ENCODE measurements around the gene PRM1.

PRM1 gene

DNA sequence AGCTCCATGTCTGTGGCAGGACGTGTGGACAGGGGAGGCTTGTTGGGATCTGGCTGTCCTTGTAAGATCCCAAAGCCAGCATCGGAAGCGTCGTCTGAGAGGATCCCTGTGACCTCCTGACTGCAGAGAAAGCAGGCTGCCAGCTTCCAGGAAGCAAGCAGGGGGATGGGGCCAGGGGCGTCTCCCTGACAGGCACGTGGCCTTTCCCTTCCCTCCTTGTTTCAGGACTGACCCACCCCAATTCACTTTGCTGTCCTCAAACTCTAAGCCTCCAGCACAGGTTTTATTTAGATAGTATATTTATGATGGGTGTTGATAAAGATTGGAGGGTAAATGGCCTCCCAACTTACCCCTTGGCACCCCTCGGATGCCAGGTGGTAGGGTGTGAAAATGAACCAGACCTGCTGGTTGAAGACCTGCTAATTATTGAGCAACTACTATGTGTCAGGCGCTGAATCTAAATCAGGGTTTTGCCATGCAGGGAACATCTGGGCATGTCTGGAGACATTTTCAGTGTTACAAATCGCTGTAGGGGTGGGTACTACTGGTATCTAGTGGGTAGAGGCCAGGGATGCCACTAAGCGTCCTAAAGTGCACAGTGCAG lies 49.7 kb downstream of the PRM1 start:
- H3K9ac ChIP-seq (ENCODE audit: low read length) = no peak overlapping the region
- H3K27me3 ChIP-seq (ENCODE audit: control insufficient read depth, insufficient read depth, low read length) = no peaks in the 10 kb centered on the region
- peaks cover 8% of the 10 kb centered on the region for H3K4me1 ChIP-seq (ENCODE audit: control insufficient read depth, insufficient read depth, low read length)
- no peaks in the 10 kb centered on the region for H3K36me3 ChIP-seq (ENCODE audit: control insufficient read depth, insufficient read depth, low read length)
- H3K9me3 ChIP-seq (ENCODE audit: control insufficient read depth, low read length) = no peaks in the 10 kb centered on the region
- H3K4me3 ChIP-seq (ENCODE audit: low read length) = no peak overlapping the region
